Caco-2 (cell line): ENCODE results near the gene KDM2B. TPM values are rescaled to one million over a fixed set of nuclear protein-coding genes. Genes with fewer than 3 reads are reported as not detected.

Source experiments
- BruUV-seq: library from RNA; stranded (reverse); fragments of 400-500 nt; replicated peaks from 2 replicates; lab custom pipeline; 2021; lab: Mats Ljungman, UMichigan
- CTCF ChIA-PET: fragments of 300-600 bp; sonication (Branson Sonifier 250); formaldehyde crosslinking; loops from one replicate; lab custom pipeline; 2022; ENCODE audit warnings: antibody characterized with exemption; lab: Charles Lee
- POLR2A ChIA-PET: fragments of 300-600 bp; sonication (Branson Sonifier 250); formaldehyde crosslinking; loops from one replicate; lab custom pipeline; 2022; ENCODE audit warnings: antibody characterized with exemption; lab: Charles Lee
- DNase-seq, 2 experiments: peaks; one replicate each; pipeline versions ENCODE4 v3.0.0 to v3.0.0-alpha.2; 2020 to 2022
- H3K27me3 ChIP-seq: replicated peaks from 2 replicates; pipeline ENCODE4 v1.6.0; 2011; ENCODE audit warnings: low read length; ENCODE audit not compliant: control insufficient read depth, insufficient read depth
- H3K36me3 ChIP-seq: 2 replicates; pipeline ENCODE4 v1.5.1; 2011; ENCODE audit warnings: low read length; ENCODE audit not compliant: control insufficient read depth, insufficient read depth
- H3K4me1 ChIP-seq: fragments of 250-450 bp; sonication (Bioruptor Pico); 2 replicates; pipeline ENCODE4 v1.5.1; 2020; ENCODE audit warnings: mild to moderate bottlenecking
- H3K4me3 ChIP-seq: 2 replicates; pipeline ENCODE4 v1.5.1; 2011; ENCODE audit warnings: low read depth, mild to moderate bottlenecking, control low read depth, low read length
- H3K9me3 ChIP-seq: fragments of 250-450 bp; sonication (Bioruptor Pico); 2 replicates; pipeline ENCODE4 v1.5.1; 2020; ENCODE audit warnings: mild to moderate bottlenecking, moderate library complexity
- H3K27ac Mint-ChIP-seq: one replicate; pipeline ENCODE4 v1.8.0; 2022; ENCODE audit warnings: mixed read lengths; ENCODE audit not compliant: unreplicated experiment
- H3K27me3 Mint-ChIP-seq: one replicate; pipeline ENCODE4 v1.8.0; 2022; ENCODE audit warnings: mixed read lengths; ENCODE audit not compliant: insufficient read depth, unreplicated experiment
- H3K36me3 Mint-ChIP-seq: one replicate; pipeline ENCODE4 v1.8.0; 2022; ENCODE audit warnings: mild to moderate bottlenecking, mixed read lengths; ENCODE audit not compliant: insufficient read depth, unreplicated experiment
- H3K4me1 Mint-ChIP-seq: one replicate; pipeline ENCODE4 v1.8.0; 2022; ENCODE audit warnings: low read depth, mixed read lengths; ENCODE audit not compliant: unreplicated experiment
- H3K4me3 Mint-ChIP-seq: one replicate; pipeline ENCODE4 v1.8.0; 2022; ENCODE audit warnings: mild to moderate bottlenecking, moderate library complexity, mixed read lengths; ENCODE audit not compliant: unreplicated experiment
- H3K9me3 Mint-ChIP-seq: one replicate; pipeline ENCODE4 v1.8.0; 2022; ENCODE audit warnings: mixed read lengths; ENCODE audit not compliant: unreplicated experiment
- intact Hi-C: fragments of 100-400 bp; cut with micrococcal nuclease; formaldehyde crosslinking; loops from one replicate; pipeline ENCODE4 v1.10.0; 2022; ENCODE audit not compliant: unreplicated experiment
- total RNA-seq: library from RNA; stranded (reverse); gene quantifications from 2 replicates; pipeline ENCODE4 v1.2.3, GENCODE V29; 2022
- TF ChIP-seq, protein P1 (sequence below), 2 experiments: fragments of 200-600 bp in 1 of 2; IDR thresholded peaks; 1 replicate in 1 of 2; 2 replicates in 1 of 2; pipeline versions ENCODE4 v1.5.1 to v1.8.0; 2011 to 2022; ENCODE audit warnings: antibody characterized with exemption in 1 of 2, control low read depth in 1 of 2, inconsistent platforms in 1 of 2, low read depth in 1 of 2, low read length in 1 of 2, mild to moderate bottlenecking in 1 of 2, moderate library complexity in 1 of 2; ENCODE audit not compliant: insufficient read depth in 1 of 2, severe bottlenecking in 1 of 2, unreplicated experiment in 1 of 2

Gene KDM2B
- total RNA-seq, 1 experiment from 2014 or later, result 48.4 TPM

DNA sequence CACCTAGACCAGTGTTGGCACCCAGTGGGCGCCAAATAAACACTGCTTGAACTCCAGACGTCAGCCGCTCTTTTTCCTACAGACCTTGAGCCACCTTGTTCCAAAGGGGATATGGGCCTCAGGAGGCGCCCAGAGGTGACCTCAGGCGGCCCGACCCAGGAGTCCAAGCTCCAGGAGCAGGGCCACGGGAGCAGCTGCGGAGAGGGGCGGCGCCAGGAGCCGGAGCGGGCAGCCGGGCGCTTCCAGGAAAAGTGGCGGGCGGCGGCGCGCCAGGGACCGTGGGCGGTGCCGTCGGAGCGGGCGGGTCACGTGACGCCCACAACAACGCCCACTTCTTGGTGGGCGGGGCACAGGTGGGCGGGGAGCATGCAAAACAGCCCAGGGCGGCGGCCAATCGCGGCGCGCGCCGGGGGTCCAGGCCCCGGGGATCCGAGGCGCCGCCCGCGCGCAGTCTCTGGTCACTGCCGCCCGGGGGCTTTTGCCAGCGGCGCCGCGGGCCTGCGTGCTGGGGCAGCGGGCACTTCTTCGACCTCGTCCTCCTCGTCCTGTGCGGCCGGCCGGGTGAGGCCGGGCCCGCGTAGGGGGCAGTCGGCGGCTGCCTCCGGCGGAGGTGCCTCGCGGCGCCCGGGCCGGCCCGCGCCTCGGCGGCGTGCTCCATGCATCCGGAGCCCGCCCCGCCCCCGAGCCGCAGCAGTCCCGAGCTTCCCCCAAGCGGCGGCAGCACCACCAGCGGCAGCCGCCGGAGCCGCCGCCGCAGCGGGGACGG lies 45.4 kb upstream of the KDM2B start, which contains the start of gene ORAI1:
ORAI1 (plus strand) TSS at position 444 of the 766 bp plus-strand sequence.
- peak; percentile 95 to 99 for DNase-seq
- Histone ChIP-seq H3K9me3 (no peaks in the 10 kb centered on the region), H3K4me3 (peak within 1 kb of the TSS; percentile 86), H3K4me1 (peaks cover 21% of the 10 kb centered on the region), H3K36me3 (no peaks in the 10 kb centered on the region), H3K27me3 (no peaks in the 10 kb centered on the region)
- POLR2A ChIA-PET, result interaction anchor here (0.6 to 2.2 kb wide), 8 partner anchors 10 to 273 kb away, joined by 3 to 12 read pairs (median 5); partner anchors contain the start of gene MORN3
- Mint-ChIP-seq H3K36me3 (peaks cover 18% of the 10 kb centered on the region), H3K9me3 (no peaks in the 10 kb centered on the region), H3K27ac (peak within 1 kb of the TSS; percentile 90), H3K27me3 (no peaks in the 10 kb centered on the region), H3K4me3 (peak within 1 kb of the TSS; percentile 84), H3K4me1 (peaks cover 7% of the 10 kb centered on the region)
- CTCF ChIA-PET, result interaction anchor here (0.5 to 5.3 kb wide), 17 partner anchors 9 to 453 kb away, joined by 3 to 77 read pairs (median 4); partner anchors contain the start of gene MORN3
- TF ChIP-seq, protein P1, sequence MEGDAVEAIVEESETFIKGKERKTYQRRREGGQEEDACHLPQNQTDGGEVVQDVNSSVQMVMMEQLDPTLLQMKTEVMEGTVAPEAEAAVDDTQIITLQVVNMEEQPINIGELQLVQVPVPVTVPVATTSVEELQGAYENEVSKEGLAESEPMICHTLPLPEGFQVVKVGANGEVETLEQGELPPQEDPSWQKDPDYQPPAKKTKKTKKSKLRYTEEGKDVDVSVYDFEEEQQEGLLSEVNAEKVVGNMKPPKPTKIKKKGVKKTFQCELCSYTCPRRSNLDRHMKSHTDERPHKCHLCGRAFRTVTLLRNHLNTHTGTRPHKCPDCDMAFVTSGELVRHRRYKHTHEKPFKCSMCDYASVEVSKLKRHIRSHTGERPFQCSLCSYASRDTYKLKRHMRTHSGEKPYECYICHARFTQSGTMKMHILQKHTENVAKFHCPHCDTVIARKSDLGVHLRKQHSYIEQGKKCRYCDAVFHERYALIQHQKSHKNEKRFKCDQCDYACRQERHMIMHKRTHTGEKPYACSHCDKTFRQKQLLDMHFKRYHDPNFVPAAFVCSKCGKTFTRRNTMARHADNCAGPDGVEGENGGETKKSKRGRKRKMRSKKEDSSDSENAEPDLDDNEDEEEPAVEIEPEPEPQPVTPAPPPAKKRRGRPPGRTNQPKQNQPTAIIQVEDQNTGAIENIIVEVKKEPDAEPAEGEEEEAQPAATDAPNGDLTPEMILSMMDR (IDR thresholded peaks at IDR 0.05; ENCODE audit: insufficient read depth in 1 of 2, low read depth in 1 of 2, low read length in 1 of 2, severe bottlenecking in 1 of 2, unreplicated experiment in 1 of 2), result no peak
- intact Hi-C loops, result loop anchor here (1.0 to 2.0 kb wide), 3 partner anchors 43 to 126 kb away; partner anchors contain the start of gene MORN3
- BruUV-seq, result no TSS peak

DNA sequence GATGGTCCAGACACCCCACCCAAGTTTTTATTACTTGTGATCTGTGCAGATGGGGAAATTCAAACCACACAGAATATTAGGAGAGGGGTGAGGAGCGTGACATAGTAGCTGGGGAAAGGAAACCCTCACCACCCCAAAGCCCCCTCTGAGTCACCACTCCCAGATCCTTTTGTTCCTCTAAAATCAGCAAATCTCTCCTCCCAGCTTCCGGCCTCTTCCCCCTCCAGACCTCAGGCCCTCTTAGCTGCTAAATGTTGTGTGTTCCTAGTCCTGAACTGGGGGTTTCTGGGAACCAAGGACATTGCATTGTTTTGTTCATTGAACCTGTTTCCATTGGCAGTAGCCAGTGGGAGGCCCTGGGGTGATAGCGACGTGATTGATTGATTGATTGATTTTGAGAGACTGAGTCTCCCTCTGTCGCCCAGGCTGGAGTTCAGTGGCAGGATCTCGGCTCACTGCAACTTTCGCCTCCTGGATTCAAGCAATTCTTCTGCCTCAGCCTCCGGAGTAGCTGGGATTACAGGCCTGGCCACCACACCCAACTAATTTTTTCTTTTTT lies 39.6 kb upstream of the KDM2B start:
- ChIA-PET CTCF (interaction anchor here (0.6 kb wide), 2 partner anchors 9 to 47 kb away, joined by 3 to 5 read pairs; no protein-coding TSS in a partner anchor), POLR2A (interaction anchor here (0.7 kb wide), 1 partner anchor 21 kb away, joined by 9 read pairs; no protein-coding TSS in a partner anchor)
- Histone ChIP-seq H3K36me3 (no peaks in the 10 kb centered on the region), H3K9me3 (no peaks in the 10 kb centered on the region), H3K4me3 (no peak overlapping the region), H3K4me1 (peaks cover 18% of the 10 kb centered on the region), H3K27me3 (no peaks in the 10 kb centered on the region)
- no peak overlapping the region for H3K4me3 Mint-ChIP-seq
- H3K27me3 Mint-ChIP-seq, result no peaks in the 10 kb centered on the region
- H3K27ac Mint-ChIP-seq, result peak overlapping the region; percentile 67
- no peaks in the 10 kb centered on the region for H3K36me3 Mint-ChIP-seq
- H3K4me1 Mint-ChIP-seq, result peaks cover 7% of the 10 kb centered on the region
- no peaks in the 10 kb centered on the region for H3K9me3 Mint-ChIP-seq
- TF ChIP-seq, protein P1 (IDR thresholded peaks at IDR 0.05; ENCODE audit: insufficient read depth in 1 of 2, low read depth in 1 of 2, low read length in 1 of 2, severe bottlenecking in 1 of 2, unreplicated experiment in 1 of 2), result no peak
- intact Hi-C loops, result no loop called here
- no TSS peak for BruUV-seq
- no peak for DNase-seq

DNA sequence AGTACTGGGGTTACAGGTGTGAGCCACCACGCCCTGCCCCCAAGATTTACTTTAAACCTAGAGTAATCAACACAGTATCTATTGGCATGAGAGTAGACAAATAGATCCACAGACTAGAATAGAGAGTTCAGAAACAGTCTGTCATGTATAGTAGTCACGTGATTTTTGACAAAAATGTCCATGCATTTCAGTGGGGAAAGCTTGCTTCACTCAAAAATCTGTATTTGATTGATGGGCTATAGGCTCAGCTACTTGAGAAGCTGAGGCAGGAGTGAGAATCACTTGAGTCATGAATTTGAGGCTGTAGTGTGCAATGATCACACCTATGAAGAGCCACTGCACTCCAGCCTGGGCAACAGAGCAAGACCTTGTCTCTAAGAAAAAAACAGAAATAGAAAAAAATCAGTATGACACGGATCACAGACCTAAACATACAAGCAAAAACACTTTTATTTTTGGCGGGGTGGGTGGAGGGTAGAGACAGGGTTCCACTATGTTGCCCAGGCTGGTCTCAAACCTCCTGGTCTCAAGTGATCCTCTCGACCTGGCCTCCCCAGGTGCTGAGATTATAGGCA lies 37.9 kb upstream of the KDM2B start:
- Mint-ChIP-seq H3K4me3 (no peak overlapping the region), H3K27ac (peak overlapping the region; percentile 64), H3K27me3 (no peaks in the 10 kb centered on the region), H3K9me3 (no peaks in the 10 kb centered on the region), H3K36me3 (no peaks in the 10 kb centered on the region), H3K4me1 (peaks cover 6% of the 10 kb centered on the region)
- ChIA-PET POLR2A (no interaction called here), CTCF (interaction anchor here (0.6 kb wide), 1 partner anchor 160 kb away, joined by 5 read pairs; no protein-coding TSS in a partner anchor)
- no peak overlapping the region for H3K4me3 ChIP-seq
- intact Hi-C loops, result no loop called here
- H3K4me1 ChIP-seq, result peaks cover 8% of the 10 kb centered on the region
- no TSS peak for BruUV-seq
- no peaks in the 10 kb centered on the region for H3K36me3 ChIP-seq
- TF ChIP-seq, protein P1 (IDR thresholded peaks at IDR 0.05; ENCODE audit: insufficient read depth in 1 of 2, low read depth in 1 of 2, low read length in 1 of 2, severe bottlenecking in 1 of 2, unreplicated experiment in 1 of 2), result no peak
- DNase-seq, result no peak
- no peaks in the 10 kb centered on the region for H3K9me3 ChIP-seq
- no peaks in the 10 kb centered on the region for H3K27me3 ChIP-seq
